Gastroesophageal sphincter (tissue), 3 donors: ENCODE data around the gene MAP4K4.

ENCODE experiments used
- POLR2A ChIP-seq, 2 donors: fragments of 450-650 bp; IDR thresholded peaks; one replicate each; pipeline ENCODE4 v1.6.1; 2017; ENCODE audit warnings: antibody characterized with exemption in 2 of 2, mild to moderate bottlenecking in 2 of 2, moderate library complexity in 1 of 2
- POLR2AphosphoS5 ChIP-seq: sonication (generic); formaldehyde crosslinking; IDR thresholded peaks from one replicate; pipeline ENCODE4 v1.6.1; 2017; ENCODE audit warnings: antibody characterized with exemption
- TF ChIP-seq, protein P1 (sequence below), 4 experiments: fragments of 200-600 bp in 2 of 4; fragments of 450-650 bp in 2 of 4; sonication (generic) in 1 of 4; IDR thresholded peaks; one replicate each; pipeline ENCODE4 v1.5.1; 2017 to 2019; ENCODE audit warnings: antibody characterized with exemption in 4 of 4, mild to moderate bottlenecking in 2 of 4, moderate library complexity in 2 of 4

DNA sequence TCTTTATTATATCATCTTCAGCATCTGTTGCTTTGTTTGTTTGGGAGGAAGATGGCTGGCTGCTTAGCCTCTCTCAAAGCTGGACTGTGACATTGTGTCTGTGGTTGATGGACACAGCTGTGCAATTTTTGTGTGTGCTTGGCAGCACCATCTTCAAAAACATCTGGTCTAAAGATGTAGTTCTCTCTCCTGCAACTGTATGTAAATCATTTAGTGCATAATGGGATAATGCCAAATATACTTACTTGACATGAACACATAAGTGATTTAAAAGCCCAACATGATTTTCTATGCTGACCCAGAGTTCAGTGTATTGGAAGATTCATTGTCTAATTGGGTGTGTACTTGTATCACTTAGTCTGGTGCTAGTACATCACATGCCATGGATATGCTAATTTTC, 112.2 kb downstream of the MAP4K4 start:
- TF ChIP-seq, protein P1, sequence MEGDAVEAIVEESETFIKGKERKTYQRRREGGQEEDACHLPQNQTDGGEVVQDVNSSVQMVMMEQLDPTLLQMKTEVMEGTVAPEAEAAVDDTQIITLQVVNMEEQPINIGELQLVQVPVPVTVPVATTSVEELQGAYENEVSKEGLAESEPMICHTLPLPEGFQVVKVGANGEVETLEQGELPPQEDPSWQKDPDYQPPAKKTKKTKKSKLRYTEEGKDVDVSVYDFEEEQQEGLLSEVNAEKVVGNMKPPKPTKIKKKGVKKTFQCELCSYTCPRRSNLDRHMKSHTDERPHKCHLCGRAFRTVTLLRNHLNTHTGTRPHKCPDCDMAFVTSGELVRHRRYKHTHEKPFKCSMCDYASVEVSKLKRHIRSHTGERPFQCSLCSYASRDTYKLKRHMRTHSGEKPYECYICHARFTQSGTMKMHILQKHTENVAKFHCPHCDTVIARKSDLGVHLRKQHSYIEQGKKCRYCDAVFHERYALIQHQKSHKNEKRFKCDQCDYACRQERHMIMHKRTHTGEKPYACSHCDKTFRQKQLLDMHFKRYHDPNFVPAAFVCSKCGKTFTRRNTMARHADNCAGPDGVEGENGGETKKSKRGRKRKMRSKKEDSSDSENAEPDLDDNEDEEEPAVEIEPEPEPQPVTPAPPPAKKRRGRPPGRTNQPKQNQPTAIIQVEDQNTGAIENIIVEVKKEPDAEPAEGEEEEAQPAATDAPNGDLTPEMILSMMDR (IDR thresholded peaks at IDR 0.05): no peak
- TF ChIP-seq POLR2AphosphoS5: no peak
- no peak for TF ChIP-seq POLR2A (IDR thresholded peaks at IDR 0.05)
